Endothelial cell of umbilical vein (primary cell): Measurements from ENCODE around the gene KIAA1671.

Experiments
- CTCF ChIP-seq, 2 donors: IDR thresholded peaks; 1 replicate in 1 of 2; 2 replicates in 1 of 2; pipeline ENCODE4 v1.5.1; 2011; ENCODE audit warnings: low read length in 2 of 2, mild to moderate bottlenecking in 2 of 2, moderate library complexity in 2 of 2, control low read depth in 1 of 2, inconsistent platforms in 1 of 2, low read depth in 1 of 2; ENCODE audit not compliant: insufficient read depth in 1 of 2; ENCODE audit errors: extremely low read depth in 1 of 2
- EZH2 ChIP-seq: IDR thresholded peaks from 2 replicates; pipeline ENCODE4 v1.6.1; 2012; ENCODE audit warnings: borderline replicate concordance, low read depth, mild to moderate bottlenecking, moderate library complexity, low read length, inconsistent platforms; ENCODE audit not compliant: severe bottlenecking
- FOS ChIP-seq: IDR thresholded peaks from 2 replicates; pipeline ENCODE4 v1.6.1; 2011; ENCODE audit warnings: mild to moderate bottlenecking, low read length, moderate library complexity, borderline replicate concordance; ENCODE audit not compliant: insufficient read depth
- JUN ChIP-seq: IDR thresholded peaks from 2 replicates; pipeline ENCODE4 v1.6.1; 2011; ENCODE audit warnings: borderline replicate concordance, low read depth; ENCODE audit not compliant: insufficient read length, insufficient read depth
- MAX ChIP-seq: IDR thresholded peaks from 2 replicates; pipeline ENCODE4 v1.6.1; 2011; ENCODE audit not compliant: insufficient read depth, insufficient read length
- POLR2A ChIP-seq: IDR thresholded peaks from 2 replicates; pipeline ENCODE4 v1.6.1; 2012; ENCODE audit warnings: low read depth, mild to moderate bottlenecking, control low read depth, low read length
- POLR2AphosphoS5 ChIP-seq: IDR thresholded peaks from 2 replicates; pipeline ENCODE4 v1.6.1; 2012; ENCODE audit warnings: low read depth, mild to moderate bottlenecking, control low read depth, low read length, moderate library complexity; ENCODE audit not compliant: insufficient read depth

- TF ChIP-seq CTCF (IDR thresholded peaks at IDR 0.05; ENCODE audit: extremely low read depth in 1 of 2, insufficient read depth in 1 of 2, low read depth in 1 of 2, low read length in 2 of 2), result no peak
- no peak for TF ChIP-seq POLR2A
- no peak for TF ChIP-seq JUN
- TF ChIP-seq EZH2, result no peak
- TF ChIP-seq MAX, result no peak
- TF ChIP-seq POLR2AphosphoS5, result no peak
- no peak for TF ChIP-seq FOS
Observed at GRCh38 chr22:25182131-25183110, 229.9 kb downstream of the KIAA1671 start.
